ENCODE data around the gene SGK1. TPM values are rescaled to one million over a fixed set of nuclear protein-coding genes. Genes with fewer than 3 reads are reported as not detected.

The SGK1 gene
- polyA plus RNA-seq, 1 donor (not counting 4 experiments of a cell fraction or from before 2014, with no cell fraction given) = 156 TPM

- Histone ChIP-seq H3K27ac (ENCODE audit: control insufficient read depth, insufficient read depth, low read length) (peak overlapping the region; percentile 38), H3K79me2 (ENCODE audit: control insufficient read depth, insufficient read depth, low read length) (peaks cover 38% of the 10 kb centered on the region)
These were observed 147.9 kb downstream of the SGK1 start for GRCh38 chr6:134169871-134170486.

DNA sequence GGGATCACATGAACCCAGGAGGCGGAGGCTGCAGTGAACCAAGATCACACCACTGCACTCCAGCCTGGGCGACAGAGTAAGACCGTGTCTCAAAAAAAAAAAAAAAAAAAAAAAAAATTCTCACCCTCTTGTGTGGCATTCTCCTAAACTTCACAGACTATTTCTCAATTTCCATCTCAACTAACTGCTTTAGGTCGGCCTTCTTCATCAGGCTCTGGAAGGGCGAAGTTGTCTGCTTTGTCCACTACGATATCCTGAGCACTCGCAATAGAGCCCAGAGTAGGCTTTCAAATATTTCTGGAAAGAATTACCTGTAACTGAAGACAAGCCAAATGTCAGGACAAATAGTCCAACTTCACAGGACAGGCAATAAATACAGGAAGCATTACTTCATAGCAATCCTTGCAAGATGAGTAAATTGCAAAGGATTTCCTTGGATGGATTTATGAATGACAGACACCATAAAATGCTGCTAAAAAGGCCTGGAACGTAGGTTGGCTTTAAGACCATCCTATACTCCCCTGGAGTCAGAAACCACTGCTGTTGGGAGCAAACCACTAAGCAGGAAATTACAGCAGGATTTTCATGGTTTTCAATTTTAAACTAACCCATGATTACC is 149.2 kb downstream of the SGK1 start:
- FAIRE-seq = no peak
- Histone ChIP-seq H4K20me1 (ENCODE audit: control insufficient read depth, extremely low read depth, insufficient read depth, low read length) (peaks cover 15% of the 10 kb centered on the region), H3K9ac (ENCODE audit: control insufficient read depth, extremely low read depth, insufficient read depth, low read length) (no peak overlapping the region), H3K9me1 (ENCODE audit: control insufficient read depth, extremely low read depth, insufficient read depth, low read length) (no peaks in the 10 kb centered on the region), H3K9me3 (ENCODE audit: control insufficient read depth, low read depth, low read length) (no peaks in the 10 kb centered on the region), H3K4me2 (ENCODE audit: control insufficient read depth, extremely low read depth, insufficient read depth, low read depth, low read length) (no peak overlapping the region), H3K27ac (ENCODE audit: control insufficient read depth, insufficient read depth, low read length) (no peak overlapping the region), H3K79me2 (ENCODE audit: control insufficient read depth, insufficient read depth, low read length) (peaks cover 29% of the 10 kb centered on the region), H3K4me3 (ENCODE audit: control insufficient read depth in 2 of 3, extremely low read depth in 1 of 3, insufficient read depth in 2 of 3, low read depth in 1 of 3, low read length in 3 of 3) (no peak overlapping the region), H3K27me3 (ENCODE audit: control insufficient read depth, extremely low read depth, insufficient read depth, low read length) (no peaks in the 10 kb centered on the region), H2AFZ (ENCODE audit: control insufficient read depth, low read length) (no peak overlapping the region), H3K4me1 (ENCODE audit: control insufficient read depth, extremely low read depth, insufficient read depth, low read length) (peaks cover 33% of the 10 kb centered on the region), H3K36me3 (ENCODE audit: control insufficient read depth in 2 of 2, extremely low read depth in 1 of 2, insufficient read depth in 2 of 2, low read length in 2 of 2) (peaks cover 19 to 42% of the 10 kb centered on the region in 2 experiments)
- no peak for DNase-seq (ENCODE audit: low read depth, low spot score)
- dilution Hi-C loops (cut with MboI; ENCODE audit: extremely low pct_ligation_motif_present, low sequenced_read_pairs) = no loop called here
- TF ChIP-seq CTCF (optimal IDR thresholded peaks at IDR 0.05 in 1 of 3, IDR thresholded peaks at IDR 0.05 in 1 of 3, conservative IDR thresholded peaks at IDR 0.05 in 1 of 3; ENCODE audit: extremely low read depth in 1 of 3, insufficient read depth in 2 of 3, low read length in 3 of 3) (no peak), EZH2 (IDR thresholded peaks at IDR 0.05; ENCODE audit: low read length) (no peak)

More at GRCh38 chr6:134169871-134170486, 147.9 kb downstream of the SGK1 start:
- Histone ChIP-seq H3K4me3 (ENCODE audit: control insufficient read depth in 2 of 3, extremely low read depth in 1 of 3, insufficient read depth in 2 of 3, low read depth in 1 of 3, low read length in 3 of 3) (peak overlapping the region; percentile 77 to 98 (median 96)), H3K9ac (ENCODE audit: control insufficient read depth, extremely low read depth, insufficient read depth, low read length) (peak overlapping the region; percentile 89), H3K27me3 (ENCODE audit: control insufficient read depth, extremely low read depth, insufficient read depth, low read length) (no peaks in the 10 kb centered on the region), H3K4me1 (ENCODE audit: control insufficient read depth, extremely low read depth, insufficient read depth, low read length) (peaks cover 33% of the 10 kb centered on the region), H3K9me3 (ENCODE audit: control insufficient read depth, low read depth, low read length) (no peaks in the 10 kb centered on the region), H3K36me3 (ENCODE audit: control insufficient read depth in 2 of 2, extremely low read depth in 1 of 2, insufficient read depth in 2 of 2, low read length in 2 of 2) (peaks cover 19 to 43% of the 10 kb centered on the region in 2 experiments), H3K4me2 (ENCODE audit: control insufficient read depth, extremely low read depth, insufficient read depth, low read depth, low read length) (peak overlapping the region; percentile 97), H2AFZ (ENCODE audit: control insufficient read depth, low read length) (no peak overlapping the region), H4K20me1 (ENCODE audit: control insufficient read depth, extremely low read depth, insufficient read depth, low read length) (peaks cover 15% of the 10 kb centered on the region), H3K9me1 (ENCODE audit: control insufficient read depth, extremely low read depth, insufficient read depth, low read length) (no peaks in the 10 kb centered on the region)
- DNase-seq (ENCODE audit: low read depth, low spot score) = no peak
- no peak for FAIRE-seq
- TF ChIP-seq EZH2 (IDR thresholded peaks at IDR 0.05; ENCODE audit: low read length) = no peak
- dilution Hi-C loops (cut with MboI; ENCODE audit: extremely low pct_ligation_motif_present, low sequenced_read_pairs) = no loop called here

Data from keratinocyte (primary cell).